Gastroesophageal sphincter (tissue), 4 donors: ENCODE data around the gene CXCL3. TPM values are rescaled to one million over a fixed set of nuclear protein-coding genes. Genes with fewer than 3 reads are reported as not detected.

Source experiments
- ATAC-seq: fragments of 150-250 bp; one replicate; pipeline ENCODE4 v1.9.1; 2016; ENCODE audit warnings: mild to moderate bottlenecking, moderate library complexity
- H3K27ac ChIP-seq, 4 donors: fragments of 200-600 bp; sonication (generic) in 3 of 4; 1 replicate in 3 of 4; 2 replicates in 1 of 4; pipeline ENCODE4 v1.5.1; 2016 to 2019
- H3K27me3 ChIP-seq: fragments of 200-600 bp; sonication (generic); one replicate; pipeline ENCODE4 v1.5.1; 2019
- H3K36me3 ChIP-seq, 2 donors: fragments of 200-600 bp; sonication (generic); one replicate each; pipeline ENCODE4 v1.5.1; 2019; ENCODE audit warnings: control low read depth in 1 of 2
- H3K4me1 ChIP-seq, 3 donors: fragments of 200-600 bp; sonication (generic); 1 replicate in 2 of 3; 2 replicates in 1 of 3; pipeline ENCODE4 v1.5.1; 2016 to 2019; ENCODE audit warnings: control low read depth in 2 of 3
- H3K4me3 ChIP-seq, 2 donors: fragments of 200-600 bp; sonication (generic); one replicate each; pipeline ENCODE4 v1.5.1; 2019; ENCODE audit warnings: mild to moderate bottlenecking in 1 of 2, moderate library complexity in 1 of 2
- H3K9me3 ChIP-seq, 3 donors: fragments of 200-600 bp; sonication (generic); one replicate each; pipeline ENCODE4 v1.5.1; 2017 to 2019; ENCODE audit warnings: control low read depth in 2 of 3
- CTCF ChIP-seq, 4 experiments: fragments of 200-600 bp in 2 of 4; fragments of 450-650 bp in 2 of 4; sonication (generic) in 1 of 4; IDR thresholded peaks; one replicate each; pipeline ENCODE4 v1.5.1; 2017 to 2019; ENCODE audit warnings: antibody characterized with exemption in 4 of 4, mild to moderate bottlenecking in 2 of 4, moderate library complexity in 2 of 4
- EP300 ChIP-seq: sonication (generic); formaldehyde crosslinking; IDR thresholded peaks from one replicate; pipeline ENCODE4 v1.6.1; 2017; ENCODE audit warnings: antibody characterized with exemption, mild to moderate bottlenecking
- POLR2A ChIP-seq, 2 donors: fragments of 450-650 bp; IDR thresholded peaks; one replicate each; pipeline ENCODE4 v1.6.1; 2017; ENCODE audit warnings: antibody characterized with exemption in 2 of 2, mild to moderate bottlenecking in 2 of 2, moderate library complexity in 1 of 2
- POLR2AphosphoS5 ChIP-seq: sonication (generic); formaldehyde crosslinking; IDR thresholded peaks from one replicate; pipeline ENCODE4 v1.6.1; 2017; ENCODE audit warnings: antibody characterized with exemption
- WGBS, 2 donors: methylation state at CpG; one replicate each; pipeline ENCODE4 v1.1.5; 2018; ENCODE audit warnings: low coverage in 1 of 2; 5-methylcytosine and 5-hydroxymethylcytosine counted together
- total RNA-seq, 4 donors: library from RNA; depleted of rRNA; stranded (reverse); fragments of >200 nt; gene quantifications; one replicate each; pipeline ENCODE4 v1.1.0, GENCODE V29; 2016

CXCL3 gene
- total RNA-seq, 4 donors from 2014 or later: 1.9 TPM; not detected in 3

- Histone ChIP-seq H3K36me3 (no peaks in the 10 kb centered on the region), H3K27ac (no peak overlapping the region), H3K9me3 (no peaks in the 10 kb centered on the region), H3K4me3 (no peak overlapping the region), H3K4me1 (no peaks in the 10 kb centered on the region), H3K27me3 (no peaks in the 10 kb centered on the region)
- no peak for ATAC-seq
- WGBS, 2 donors: 65 to 77% methylated on average over 2 to 3 of the region's 3 CpGs
- TF ChIP-seq EP300 (no peak), CTCF (IDR thresholded peaks at IDR 0.05) (no peak), POLR2A (IDR thresholded peaks at IDR 0.05) (no peak), POLR2AphosphoS5 (no peak)
Measured at GRCh38 chr4:74055498-74055897, 17.0 kb upstream of the CXCL3 start.

GRCh38 chr4:74055096-74055495 is 16.6 kb upstream of the CXCL3 start:
- 55 to 73% methylated on average over 2 of the region's 2 CpGs for WGBS, 2 donors
- H3K4me1 ChIP-seq: no peaks in the 10 kb centered on the region
- ATAC-seq: no peak

GRCh38 chr4:74054483-74055047 is 16.1 kb upstream of the CXCL3 start:
- Histone ChIP-seq H3K27ac (no peak overlapping the region), H3K36me3 (no peaks in the 10 kb centered on the region), H3K4me3 (no peak overlapping the region), H3K9me3 (no peaks in the 10 kb centered on the region), H3K4me1 (no peaks in the 10 kb centered on the region), H3K27me3 (no peaks in the 10 kb centered on the region)
- ATAC-seq: no peak
- 100% methylated on average over 1 of the region's 1 CpG; no CpG with 5 or more reads in 1 of the 2 donors for WGBS, 2 donors
- no peak for TF ChIP-seq POLR2A (IDR thresholded peaks at IDR 0.05)

More at GRCh38 chr4:74055096-74055495, 16.6 kb upstream of the CXCL3 start:
- Histone ChIP-seq H3K27ac (no peak overlapping the region), H3K36me3 (no peaks in the 10 kb centered on the region), H3K4me3 (no peak overlapping the region), H3K9me3 (no peaks in the 10 kb centered on the region), H3K27me3 (no peaks in the 10 kb centered on the region)
- no peak for TF ChIP-seq CTCF (IDR thresholded peaks at IDR 0.05)
- TF ChIP-seq POLR2AphosphoS5: no peak
- TF ChIP-seq EP300: no peak
- no peak for TF ChIP-seq POLR2A (IDR thresholded peaks at IDR 0.05)

- ATAC-seq: no peak
- no peak overlapping the region for H3K27ac ChIP-seq
- peaks cover 0 to 11% (median 0%) of the 10 kb centered on the region in 3 donors for H3K9me3 ChIP-seq
- H3K36me3 ChIP-seq: no peaks in the 10 kb centered on the region
- H3K4me3 ChIP-seq: no peak overlapping the region
- H3K4me1 ChIP-seq: no peaks in the 10 kb centered on the region
- TF ChIP-seq EP300 (no peak), POLR2A (IDR thresholded peaks at IDR 0.05) (no peak), POLR2AphosphoS5 (no peak), CTCF (IDR thresholded peaks at IDR 0.05) (no peak)
- no peaks in the 10 kb centered on the region for H3K27me3 ChIP-seq
- WGBS, 2 donors: 57 to 86% methylated on average over 1 of the region's 1 CpG
Measured at GRCh38 chr4:74047152-74047551, 8.7 kb upstream of the CXCL3 start.

- H3K9me3 ChIP-seq: peaks cover 0 to 11% (median 0%) of the 10 kb centered on the region in 3 donors
- no peaks in the 10 kb centered on the region for H3K4me1 ChIP-seq
- H3K27ac ChIP-seq: no peak overlapping the region
- no peaks in the 10 kb centered on the region for H3K27me3 ChIP-seq
- no peak overlapping the region for H3K4me3 ChIP-seq
- 88 to 89% methylated on average over 2 of the region's 2 CpGs for WGBS, 2 donors
- no peaks in the 10 kb centered on the region for H3K36me3 ChIP-seq
- TF ChIP-seq CTCF (IDR thresholded peaks at IDR 0.05) (no peak), POLR2A (IDR thresholded peaks at IDR 0.05) (no peak), EP300 (no peak), POLR2AphosphoS5 (no peak)
- no peak for ATAC-seq
Measured at GRCh38 chr4:74045772-74046171, 7.3 kb upstream of the CXCL3 start.
